UCSD-AML1 (cell line): Measurements from ENCODE around the gene RDH16.
"Not testable (repeated sequence)": the region's sequence is repeated elsewhere in the genome, so short reads cannot be mapped to it uniquely, and the experiment has no call there.

Experiments
- DNase-seq: peaks from one replicate; lab custom pipeline; 2025; ENCODE audit not compliant: unreplicated experiment; lab: John Stamatoyannopoulos, UW

Gene RDH16

GRCh38 chr12:56989861-56990610 lies 32.6 kb upstream of the RDH16 start:
- no peak for DNase-seq

- DNase-seq = peak; percentile 89
Observed at GRCh38 chr12:56988207-56988739, 30.9 kb upstream of the RDH16 start.

GRCh38 chr12:56987551-56988053 lies 30.2 kb upstream of the RDH16 start:
- peak; percentile 79 for DNase-seq

GRCh38 chr12:56987011-56987410 lies 29.6 kb upstream of the RDH16 start:
- DNase-seq = no peak

- not testable (repeated sequence) for DNase-seq
Observed at GRCh38 chr12:56985714-56986113, 28.3 kb upstream of the RDH16 start.

GRCh38 chr12:56983386-56983785 lies 26.0 kb upstream of the RDH16 start:
- DNase-seq = no peak

- not testable (repeated sequence) for DNase-seq
Observed at GRCh38 chr12:56982578-56983236, 25.3 kb upstream of the RDH16 start.

GRCh38 chr12:56980941-56981530 lies 23.6 kb upstream of the RDH16 start:
- no peak for DNase-seq

- DNase-seq = no peak
Observed at GRCh38 chr12:56980268-56980667, 22.9 kb upstream of the RDH16 start.

- DNase-seq = no peak
Observed at GRCh38 chr12:56979628-56980027, 22.2 kb upstream of the RDH16 start.

GRCh38 chr12:56978397-56979138 lies 21.2 kb upstream of the RDH16 start:
- DNase-seq = no peak

GRCh38 chr12:56977361-56977760 lies 20.0 kb upstream of the RDH16 start:
- not testable (repeated sequence) for DNase-seq

GRCh38 chr12:56974224-56974623 lies 16.8 kb upstream of the RDH16 start:
- not testable (repeated sequence) for DNase-seq

- not testable (repeated sequence) for DNase-seq
Observed at GRCh38 chr12:56968910-56969309, 11.5 kb upstream of the RDH16 start.

- DNase-seq = not testable (repeated sequence)
Observed at GRCh38 chr12:56965997-56966642, 8.7 kb upstream of the RDH16 start.

- DNase-seq = not testable (repeated sequence)
Observed at GRCh38 chr12:56965124-56965523, 7.7 kb upstream of the RDH16 start.

GRCh38 chr12:56963557-56963956 lies 6.1 kb upstream of the RDH16 start:
- DNase-seq = not testable (repeated sequence)

GRCh38 chr12:56962247-56962646 lies 4.8 kb upstream of the RDH16 start:
- DNase-seq = not testable (repeated sequence)

GRCh38 chr12:56958422-56958821 lies 1.0 kb upstream of the RDH16 start:
- no peak for DNase-seq

- DNase-seq = no peak
Observed at GRCh38 chr12:56955631-56956256, 1.7 kb downstream of the RDH16 start.
